GM12878 (cell line): ENCODE results near the gene TRIB2. TPM values are rescaled to one million over a fixed set of nuclear protein-coding genes. Genes with fewer than 3 reads are reported as not detected.

ENCODE experiments used
- ATAC-seq: fragments of 200-7000 bp; cut with Tn5 transposase; 3 replicates; pipeline ENCODE4 v1.9.1; 2020; ENCODE audit warnings: mild to moderate bottlenecking, moderate library complexity
- BruUV-seq: library from RNA; stranded (reverse); fragments of 400-500 nt; replicated peaks from 2 replicates; lab custom pipeline; 2021; lab: Mats Ljungman, UMichigan
- CTCF ChIA-PET: fragments of 300-600 bp; sonication (Branson Sonifier 250); formaldehyde crosslinking; extraction: SDS; loops from one replicate; lab custom pipeline; 2021; ENCODE audit warnings: inconsistent platforms; lab: Yijun Ruan, JAX
- POLR2A ChIA-PET: fragments of 350-600 bp; formaldehyde crosslinking; extraction: SDS; loops from one replicate; lab custom pipeline; 2021; ENCODE audit warnings: inconsistent platforms; lab: Charles Lee
- RAD21 ChIA-PET: fragments of 300-600 bp; sonication (Branson Sonifier 250); formaldehyde crosslinking; loops from one replicate; lab custom pipeline; 2023; ENCODE audit warnings: antibody characterized with exemption; ENCODE audit not compliant: unreplicated experiment; lab: Charles Lee
- SMC1A ChIA-PET: fragments of 300-600 bp; sonication (Branson Sonifier 250); formaldehyde crosslinking; loops from one replicate; lab custom pipeline; 2023; ENCODE audit not compliant: unreplicated experiment, uncharacterized antibody; lab: Charles Lee
- DNase-seq: peaks from one replicate; pipeline ENCODE4 v3.0.0-alpha.2; 2011; ENCODE audit warnings: low read depth, low spot score
- FAIRE-seq: peaks from 3 replicates; lab custom pipeline; 2011; peaks lifted over from hg19 to GRCh38; lab: Jason Lieb, UNC
- H2AFZ ChIP-seq: 2 replicates; pipeline ENCODE4 v1.6.0; 2011; ENCODE audit warnings: low read depth, low read length, control low read depth; ENCODE audit not compliant: control insufficient read depth
- H3K27ac ChIP-seq: 2 replicates; pipeline ENCODE4 v1.5.1; 2011; ENCODE audit warnings: control low read depth; ENCODE audit not compliant: control insufficient read depth, insufficient read depth
- H3K27me3 ChIP-seq, 2 experiments: replicated peaks in 1 of 2; 2 replicates each; pipeline versions ENCODE4 v1.6.0 to v1.6.1; 2011; ENCODE audit warnings: low read length in 1 of 2; ENCODE audit not compliant: control insufficient read depth in 2 of 2, insufficient read depth in 2 of 2
- H3K36me3 ChIP-seq, 2 experiments: 2 replicates each; pipeline ENCODE4 v1.5.1; 2011; ENCODE audit warnings: low read length in 1 of 2; ENCODE audit not compliant: control insufficient read depth in 2 of 2, insufficient read depth in 2 of 2
- H3K4me1 ChIP-seq: 2 replicates; pipeline ENCODE4 v1.6.1; 2011; ENCODE audit warnings: mild to moderate bottlenecking, low read length, moderate library complexity, mixed read lengths; ENCODE audit not compliant: control insufficient read depth, insufficient read depth
- H3K4me2 ChIP-seq: 2 replicates; pipeline ENCODE4 v1.6.0; 2011; ENCODE audit warnings: control low read depth; ENCODE audit not compliant: control insufficient read depth, insufficient read depth
- H3K4me3 ChIP-seq: fragments of 200-600 bp; sonication (generic); 2 replicates; pipeline ENCODE4 v1.5.1; 2016
- H3K79me2 ChIP-seq: 2 replicates; pipeline ENCODE4 v1.6.0; 2011; ENCODE audit warnings: low read length; ENCODE audit not compliant: control insufficient read depth, insufficient read depth
- H3K9ac ChIP-seq: 2 replicates; pipeline ENCODE4 v1.8.0; 2011; ENCODE audit warnings: low read length, control low read depth, mixed read lengths; ENCODE audit not compliant: control insufficient read depth, insufficient read depth
- H3K9me3 ChIP-seq: replicated peaks from 3 replicates; pipeline ENCODE4 v1.5.1; 2011; ENCODE audit warnings: mild to moderate bottlenecking, low read length; ENCODE audit not compliant: control insufficient read depth, insufficient read depth
- H4K20me1 ChIP-seq: 2 replicates; pipeline ENCODE4 v1.6.0; 2011; ENCODE audit not compliant: control insufficient read depth, insufficient read depth
- E2F4 ChIP-seq: IDR thresholded peaks from 2 replicates; pipeline ENCODE4 v1.6.1; 2012; ENCODE audit warnings: low read depth, low read length, improper control_type of control experiment
- EZH2 ChIP-seq: IDR thresholded peaks from 2 replicates; pipeline ENCODE4 v1.6.1; 2012; ENCODE audit warnings: low read depth, mild to moderate bottlenecking, control low read depth, inconsistent platforms, low read length, borderline replicate concordance; ENCODE audit not compliant: control insufficient read depth
- HSF1 ChIP-seq: fragments of 150-350 bp; IDR thresholded peaks from 2 replicates; pipeline ENCODE4 v1.6.1; 2014; ENCODE audit warnings: mild to moderate bottlenecking, low read depth, low read length
- NFXL1 ChIP-seq: fragments of 450-650 bp; IDR thresholded peaks from 2 replicates; pipeline ENCODE4 v1.6.1; 2017; ENCODE audit warnings: antibody characterized with exemption, mild to moderate bottlenecking, borderline replicate concordance
- POLR2A ChIP-seq: IDR thresholded peaks from 2 replicates; pipeline ENCODE4 v1.6.1; 2011; ENCODE audit warnings: low read depth, mild to moderate bottlenecking, low read length
- RAD21 ChIP-seq: IDR thresholded peaks from 2 replicates; pipeline ENCODE4 v1.6.1; 2011; ENCODE audit warnings: mild to moderate bottlenecking, low read depth, low read length, moderate library complexity; ENCODE audit not compliant: insufficient read depth
- RELA ChIP-seq: fragments of 450-650 bp; IDR thresholded peaks from 2 replicates; pipeline ENCODE4 v1.8.0; 2014; ENCODE audit warnings: borderline replicate concordance; ENCODE audit not compliant: partially characterized antibody
- RUNX3 ChIP-seq: IDR thresholded peaks from 2 replicates; pipeline ENCODE4 v1.6.1; 2012; ENCODE audit warnings: low read length, inconsistent platforms
- SMAD1 ChIP-seq: fragments of 450-650 bp; IDR thresholded peaks from 2 replicates; pipeline ENCODE4 v1.6.1; 2018; ENCODE audit warnings: mild to moderate bottlenecking, low read depth; ENCODE audit not compliant: partially characterized antibody
- SMAD5 ChIP-seq: IDR thresholded peaks from 2 replicates; pipeline ENCODE4 v1.6.1; 2016; ENCODE audit warnings: antibody characterized with exemption, low read depth
- STAT3 ChIP-seq: IDR thresholded peaks from 2 replicates; pipeline ENCODE4 v1.6.1; 2011; ENCODE audit warnings: low read depth, low read length, improper control_type of control experiment
- SUZ12 ChIP-seq: fragments of 200-600 bp; sonication (generic); IDR thresholded peaks from one replicate; pipeline ENCODE4 v1.6.1; 2018; ENCODE audit warnings: antibody characterized with exemption, mild to moderate bottlenecking; ENCODE audit not compliant: unreplicated experiment
- ZNF207 ChIP-seq: fragments of 450-650 bp; IDR thresholded peaks from 2 replicates; pipeline ENCODE4 v1.6.1; 2014; ENCODE audit warnings: antibody characterized with exemption, mild to moderate bottlenecking, borderline replicate concordance
- ZNF217 ChIP-seq: fragments of 450-650 bp; IDR thresholded peaks from 2 replicates; pipeline ENCODE4 v1.6.1; 2017; ENCODE audit warnings: antibody characterized with exemption, mild to moderate bottlenecking
- ZNF622 ChIP-seq: fragments of 450-650 bp; IDR thresholded peaks from 2 replicates; pipeline ENCODE4 v1.6.1; 2017; ENCODE audit warnings: mild to moderate bottlenecking, inconsistent platforms
- WGBS: methylation state at CpG from one replicate; pipeline ENCODE4 v1.1.6; 2016; ENCODE audit warnings: low lambda C conversion rate; ENCODE audit not compliant: insufficient replicate concordance, insufficient coverage; ENCODE audit errors: missing lambda C conversion rate; 5-methylcytosine and 5-hydroxymethylcytosine counted together
- in situ Hi-C: fragments of 300-500 bp; cut with MboI; formaldehyde crosslinking; loops from 9 replicates; pipeline ENCODE4 v1.14.3; 2018; ENCODE audit warnings: mixed read lengths
- intact Hi-C: fragments of 100-400 bp; cut with micrococcal nuclease; formaldehyde crosslinking; loops from one replicate; pipeline ENCODE4 v1.14.2; 2022; ENCODE audit not compliant: unreplicated experiment
- polyA plus RNA-seq, 11 experiments: library from polyadenylated mRNA; depleted of rRNA in 4 of 11; unstranded in 6 of 11; stranded (reverse) in 5 of 11; fragments of >200 nt; fragmentation: Nextera tagmentation in 4 of 11; fragmentation: Illumina TruSeq in 1 of 11; extraction: Ambion mirVana in 4 of 11; extraction: Trizol in 1 of 11; gene quantifications; 1 replicate in 1 of 11; 2 replicates in 10 of 11; pipeline versions ENCODE4 v1.2.1 to v1.2.3, GENCODE V29; 2011 to 2016; ENCODE audit warnings: inconsistent platforms in 2 of 11, missing spikeins in 2 of 11, low read depth in 1 of 11
- total RNA-seq, 4 experiments: library from RNA; depleted of rRNA in 3 of 4; stranded (reverse); fragments of >200 nt in 3 of 4; fragmentation: Illumina TruSeq in 1 of 4; extraction: Trizol in 1 of 4; gene quantifications; 2 replicates each; pipeline versions ENCODE4 v1.2.1 to v1.2.3, GENCODE V29; 2013 to 2021
- TF ChIP-seq, protein P1 (sequence below): IDR thresholded peaks from 2 replicates; pipeline ENCODE4 v1.6.1; 2011; ENCODE audit warnings: borderline replicate concordance, low read depth, mild to moderate bottlenecking, moderate library complexity, low read length; ENCODE audit not compliant: insufficient read depth, poor library complexity, severe bottlenecking
- TF ChIP-seq, protein P2 (sequence below): IDR thresholded peaks from 2 replicates; pipeline ENCODE4 v1.6.1; 2012; ENCODE audit warnings: low read depth, low read length, improper control_type of control experiment
- TF ChIP-seq, protein P3 (sequence below): fragments of 450-650 bp; IDR thresholded peaks from 2 replicates; pipeline ENCODE4 v1.6.1; 2017; ENCODE audit warnings: mild to moderate bottlenecking

TRIB2 gene
- total and polyA plus RNA-seq, 10 of the 15 experiments (the other 5 are each of a cell fraction or from before 2014, with no cell fraction given) = 1.6 to 9.2 (median 5.2) TPM

DNA sequence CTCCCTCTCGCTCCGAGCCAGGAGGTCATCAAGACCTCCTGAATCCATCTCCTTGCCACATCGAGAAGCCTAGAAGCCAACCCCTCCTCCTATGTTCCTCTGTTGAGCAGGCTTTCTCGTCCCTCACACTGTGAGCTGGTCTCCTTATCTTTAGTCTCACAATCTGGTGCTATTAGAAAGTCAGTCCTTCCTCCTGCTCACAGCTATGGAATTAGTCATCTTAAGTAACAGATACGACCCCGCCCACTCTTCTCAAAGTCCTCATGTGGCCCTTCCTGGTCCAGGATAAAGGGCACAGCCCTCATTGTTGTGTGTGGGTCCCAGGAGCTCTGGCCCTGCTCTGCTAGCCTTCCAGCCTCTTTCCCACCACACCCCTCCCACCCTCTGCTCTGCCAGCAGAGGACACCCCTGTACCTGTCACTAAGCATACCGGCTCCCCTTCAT is 41.4 kb upstream of the TRIB2 start:
- no peaks in the 10 kb centered on the region for H3K36me3 ChIP-seq
- H3K9ac ChIP-seq = no peak overlapping the region
- in situ Hi-C loops = no loop called here
- ChIA-PET RAD21 (no interaction called here), SMC1A (interaction anchor here (0.5 to 0.6 kb wide), 2 partner anchors 366 to 788 kb away, joined by 3 read pairs; no protein-coding TSS in a partner anchor), CTCF (no interaction called here), POLR2A (no interaction called here)
- WGBS = 35% methylated on average over 7 of the region's 7 CpGs
- FAIRE-seq = no peak
- no peak overlapping the region for H2AFZ ChIP-seq
- no peaks in the 10 kb centered on the region; a peak in 1 of 4 replicates for H3K27me3 ChIP-seq
- no peaks in the 10 kb centered on the region for H4K20me1 ChIP-seq
- intact Hi-C loops = no loop called here
- no peak for ATAC-seq
- no peak for DNase-seq
- no peaks in the 10 kb centered on the region for H3K4me1 ChIP-seq
- no peak overlapping the region for H3K4me2 ChIP-seq
- no TSS peak for BruUV-seq
- H3K9me3 ChIP-seq = no peaks in the 10 kb centered on the region; the same call in 2 of the 3 replicates
- no peak overlapping the region for H3K4me3 ChIP-seq
- H3K79me2 ChIP-seq = no peaks in the 10 kb centered on the region
- no peak overlapping the region for H3K27ac ChIP-seq
- no peak for TF ChIP-seq E2F4
- TF ChIP-seq, protein P1, sequence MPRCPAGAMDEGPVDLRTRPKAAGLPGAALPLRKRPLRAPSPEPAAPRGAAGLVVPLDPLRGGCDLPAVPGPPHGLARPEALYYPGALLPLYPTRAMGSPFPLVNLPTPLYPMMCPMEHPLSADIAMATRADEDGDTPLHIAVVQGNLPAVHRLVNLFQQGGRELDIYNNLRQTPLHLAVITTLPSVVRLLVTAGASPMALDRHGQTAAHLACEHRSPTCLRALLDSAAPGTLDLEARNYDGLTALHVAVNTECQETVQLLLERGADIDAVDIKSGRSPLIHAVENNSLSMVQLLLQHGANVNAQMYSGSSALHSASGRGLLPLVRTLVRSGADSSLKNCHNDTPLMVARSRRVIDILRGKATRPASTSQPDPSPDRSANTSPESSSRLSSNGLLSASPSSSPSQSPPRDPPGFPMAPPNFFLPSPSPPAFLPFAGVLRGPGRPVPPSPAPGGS = no peak
- TF ChIP-seq STAT3 = no peak
- no peak for TF ChIP-seq SMAD1
- no peak for TF ChIP-seq ZNF622
- no peak for TF ChIP-seq SMAD5
- no peak for TF ChIP-seq NFXL1
- TF ChIP-seq EZH2 = no peak
- TF ChIP-seq ZNF217 = no peak
- no peak for TF ChIP-seq HSF1
- no peak for TF ChIP-seq RAD21
- no peak for TF ChIP-seq ZNF207
- TF ChIP-seq RUNX3 = no peak
- TF ChIP-seq SUZ12 = no peak
- TF ChIP-seq, protein P2, sequence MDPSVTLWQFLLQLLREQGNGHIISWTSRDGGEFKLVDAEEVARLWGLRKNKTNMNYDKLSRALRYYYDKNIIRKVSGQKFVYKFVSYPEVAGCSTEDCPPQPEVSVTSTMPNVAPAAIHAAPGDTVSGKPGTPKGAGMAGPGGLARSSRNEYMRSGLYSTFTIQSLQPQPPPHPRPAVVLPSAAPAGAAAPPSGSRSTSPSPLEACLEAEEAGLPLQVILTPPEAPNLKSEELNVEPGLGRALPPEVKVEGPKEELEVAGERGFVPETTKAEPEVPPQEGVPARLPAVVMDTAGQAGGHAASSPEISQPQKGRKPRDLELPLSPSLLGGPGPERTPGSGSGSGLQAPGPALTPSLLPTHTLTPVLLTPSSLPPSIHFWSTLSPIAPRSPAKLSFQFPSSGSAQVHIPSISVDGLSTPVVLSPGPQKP = no peak
- no peak for TF ChIP-seq POLR2A
- TF ChIP-seq RELA = no peak
- TF ChIP-seq, protein P3, sequence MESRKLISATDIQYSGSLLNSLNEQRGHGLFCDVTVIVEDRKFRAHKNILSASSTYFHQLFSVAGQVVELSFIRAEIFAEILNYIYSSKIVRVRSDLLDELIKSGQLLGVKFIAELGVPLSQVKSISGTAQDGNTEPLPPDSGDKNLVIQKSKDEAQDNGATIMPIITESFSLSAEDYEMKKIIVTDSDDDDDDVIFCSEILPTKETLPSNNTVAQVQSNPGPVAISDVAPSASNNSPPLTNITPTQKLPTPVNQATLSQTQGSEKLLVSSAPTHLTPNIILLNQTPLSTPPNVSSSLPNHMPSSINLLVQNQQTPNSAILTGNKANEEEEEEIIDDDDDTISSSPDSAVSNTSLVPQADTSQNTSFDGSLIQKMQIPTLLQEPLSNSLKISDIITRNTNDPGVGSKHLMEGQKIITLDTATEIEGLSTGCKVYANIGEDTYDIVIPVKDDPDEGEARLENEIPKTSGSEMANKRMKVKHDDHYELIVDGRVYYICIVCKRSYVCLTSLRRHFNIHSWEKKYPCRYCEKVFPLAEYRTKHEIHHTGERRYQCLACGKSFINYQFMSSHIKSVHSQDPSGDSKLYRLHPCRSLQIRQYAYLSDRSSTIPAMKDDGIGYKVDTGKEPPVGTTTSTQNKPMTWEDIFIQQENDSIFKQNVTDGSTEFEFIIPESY = no peak
